DMS 273 (cell line): ENCODE results near the gene DMGDH.

Source experiments
- DNase-seq: peaks from one replicate; lab custom pipeline; 2025; ENCODE audit not compliant: unreplicated experiment; lab: John Stamatoyannopoulos, UW

Gene DMGDH

DNA sequence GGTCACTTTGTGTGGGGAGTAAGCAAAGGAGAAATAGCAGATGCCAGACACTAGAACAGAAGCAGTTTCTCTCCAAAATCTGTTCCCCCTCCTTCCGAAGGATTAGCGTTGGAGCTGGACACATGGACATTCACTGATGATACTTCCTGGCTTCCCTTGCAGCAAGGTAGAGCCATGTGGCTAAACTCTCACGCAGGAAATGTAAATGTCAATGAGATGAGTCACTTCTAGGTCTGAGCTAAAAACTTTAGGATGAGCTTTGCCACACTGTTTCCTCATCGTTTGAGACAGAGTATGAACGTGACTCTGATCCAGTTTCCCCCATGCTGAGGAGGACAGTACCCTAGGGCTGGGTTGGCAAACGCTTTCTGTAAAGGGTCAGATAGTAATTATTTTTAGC, 5.2 kb upstream of the DMGDH start:
- DNase-seq, result no peak

DNA sequence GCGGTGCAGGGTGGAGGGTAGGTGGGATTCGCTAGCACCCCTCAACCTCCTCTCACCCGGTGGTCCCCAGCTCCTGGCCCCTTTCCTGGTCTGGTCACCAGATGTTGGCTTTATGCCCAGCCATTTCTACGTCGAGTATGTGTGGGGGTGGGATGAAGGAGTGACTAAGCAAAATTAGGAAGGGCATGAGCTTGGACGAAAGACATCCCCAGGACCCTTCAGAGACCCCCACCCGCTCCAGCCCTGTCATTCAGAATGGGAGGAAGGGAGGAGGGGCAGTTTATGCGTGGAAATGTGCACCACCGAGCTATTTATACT, 835 bp upstream of the DMGDH start:
- DNase-seq, result no peak

DNA sequence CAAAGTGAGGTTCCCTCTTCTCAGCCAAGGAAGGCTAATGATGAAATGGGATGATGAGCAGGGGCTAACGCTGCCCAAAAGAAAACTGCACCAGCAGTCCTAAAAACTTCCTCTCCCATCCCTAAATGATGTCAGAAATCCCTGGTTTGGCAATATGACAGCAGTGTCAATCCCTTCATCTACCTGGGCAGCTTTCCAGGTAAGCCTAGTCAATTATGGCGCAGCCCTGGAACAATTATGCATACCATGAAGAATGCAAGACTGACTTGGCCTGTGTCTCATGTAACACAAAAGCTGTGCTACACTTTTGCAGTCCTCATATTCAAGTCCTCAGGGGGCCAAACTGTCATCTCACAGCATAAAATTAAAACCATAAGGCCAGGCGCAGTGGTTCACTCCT, 7.0 kb downstream of the DMGDH start:
- DNase-seq, result no peak

DNA sequence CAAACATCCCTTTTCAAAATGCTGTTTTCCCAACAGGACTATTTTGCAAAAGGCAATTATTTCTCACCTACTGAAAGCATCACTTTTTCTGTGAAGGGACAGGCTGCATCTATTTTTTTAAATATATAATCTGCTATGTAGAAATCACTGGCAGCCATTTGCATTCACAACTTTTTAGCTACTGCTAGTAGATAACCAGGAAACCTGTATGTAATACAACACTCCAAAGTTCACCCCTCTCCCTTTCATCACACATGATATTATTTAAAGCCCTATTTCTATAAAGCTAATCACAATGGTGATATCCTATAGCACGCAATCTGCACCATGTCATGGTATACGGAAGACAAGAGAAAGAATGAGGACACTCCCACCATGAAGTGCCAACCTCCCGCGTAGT, 9.8 kb downstream of the DMGDH start:
- no peak for DNase-seq

DNA sequence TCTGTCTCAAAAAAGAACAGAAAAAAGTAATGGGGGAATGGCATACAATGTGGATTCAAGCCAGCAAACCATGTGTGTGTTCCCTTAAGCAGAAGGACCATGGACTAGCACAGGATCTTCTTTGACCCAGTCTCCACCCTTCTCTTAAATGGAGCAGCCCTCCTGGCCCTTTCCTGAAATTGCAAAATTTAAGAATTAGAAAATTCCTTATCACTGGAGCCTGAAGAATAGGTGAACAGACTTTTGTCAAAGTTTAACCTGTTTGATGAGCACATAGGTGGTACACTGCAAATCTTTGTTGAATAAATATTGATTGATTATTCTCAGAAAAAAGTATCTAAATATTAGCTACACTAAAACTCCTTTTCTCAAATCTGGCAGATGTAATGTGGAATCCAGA, 12.6 kb downstream of the DMGDH start:
- DNase-seq, result no peak

DNA sequence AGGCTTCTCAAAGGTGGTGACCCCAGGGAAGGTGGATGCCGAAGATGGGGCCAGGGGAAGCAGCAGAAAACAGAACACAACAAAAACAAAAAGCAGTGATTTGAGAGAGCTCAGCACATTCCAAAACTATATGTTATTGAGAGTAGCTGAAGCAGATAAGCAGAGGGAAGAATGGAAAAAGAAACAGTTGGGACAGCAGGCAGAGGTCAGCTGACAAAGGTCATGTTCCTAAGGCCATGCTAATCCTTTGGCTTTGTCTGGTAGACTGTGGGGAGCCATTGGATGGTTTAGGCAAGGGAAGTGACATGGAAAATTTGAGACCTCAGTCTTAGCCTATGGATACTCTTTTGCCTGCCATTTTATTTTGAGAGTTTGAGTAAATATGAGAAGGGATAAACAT, 14.5 kb downstream of the DMGDH start:
- no peak for DNase-seq

DNA sequence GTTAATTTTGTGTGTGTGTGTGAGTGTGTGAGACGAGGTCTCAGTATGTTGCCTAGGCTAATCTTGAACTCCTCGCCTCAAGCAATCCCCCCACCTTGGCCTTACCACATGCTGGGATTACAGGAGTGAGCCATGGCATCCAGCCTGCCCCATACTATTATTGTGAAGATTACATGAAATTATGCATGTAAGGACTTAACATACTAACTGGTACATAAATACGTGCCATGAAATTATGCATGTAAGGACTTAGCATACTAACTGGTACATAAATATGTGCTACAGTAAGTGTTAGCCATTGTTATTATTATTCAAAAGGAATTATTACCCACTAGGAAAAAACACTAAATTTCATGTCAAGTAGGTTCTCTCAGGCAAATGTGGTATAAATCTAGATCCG, 16.2 kb downstream of the DMGDH start:
- no peak for DNase-seq

DNA sequence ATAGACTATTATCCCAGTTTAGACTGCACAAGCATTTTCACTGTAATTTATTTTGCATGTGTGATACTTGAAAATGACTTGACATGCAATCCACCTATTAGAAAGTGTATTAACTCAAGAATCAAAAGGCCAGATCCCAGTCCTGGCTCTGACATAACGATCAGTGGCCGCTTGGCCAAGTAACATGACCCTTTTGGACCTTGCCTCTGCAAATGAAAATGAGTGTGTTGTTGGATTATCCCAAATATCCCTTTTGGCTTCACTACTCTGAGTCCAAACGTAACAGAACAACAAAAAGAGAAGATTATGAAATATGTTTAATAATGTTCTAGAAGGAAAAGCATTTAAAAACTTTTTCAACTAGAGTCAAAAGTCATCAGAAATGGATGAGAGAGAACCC, 19.0 kb downstream of the DMGDH start:
- no peak for DNase-seq

DNA sequence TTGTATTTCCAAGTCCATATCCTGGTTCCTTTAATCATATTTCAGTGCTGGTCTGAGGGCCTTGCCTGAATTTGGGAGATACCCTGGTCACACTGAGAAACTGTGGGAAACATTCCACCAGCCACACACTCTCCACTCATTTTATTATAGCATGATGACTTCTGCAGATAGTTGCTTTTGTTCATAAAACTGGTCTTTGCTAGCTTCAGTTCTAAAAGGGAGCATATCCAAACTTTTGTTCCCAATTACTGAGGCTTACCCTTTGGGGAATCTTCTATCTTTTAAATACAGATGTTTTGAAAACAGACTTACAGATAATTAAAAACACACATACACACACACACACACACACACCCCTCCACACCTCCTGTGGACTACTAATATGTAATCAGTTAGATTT, 21.0 kb downstream of the DMGDH start:
- no peak for DNase-seq

DNA sequence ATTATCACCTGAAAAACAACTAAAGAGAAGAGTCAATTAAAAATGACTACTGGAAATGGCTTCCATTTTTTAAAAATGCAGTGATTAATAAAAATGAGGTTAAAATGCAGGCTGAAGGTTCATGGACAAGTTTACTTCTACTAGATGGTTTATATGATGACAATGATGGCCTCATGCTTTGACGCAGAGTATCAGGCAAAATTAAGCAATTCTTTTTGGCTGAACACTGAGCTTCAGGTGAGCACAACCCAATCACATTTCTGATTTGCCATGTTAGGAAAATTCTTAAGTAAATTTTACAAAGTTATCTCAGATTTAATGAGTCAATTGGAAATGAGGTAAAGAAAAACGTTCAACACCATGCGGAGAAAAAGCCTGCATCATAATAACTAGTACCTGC, 22.3 kb downstream of the DMGDH start:
- DNase-seq, result no peak

DNA sequence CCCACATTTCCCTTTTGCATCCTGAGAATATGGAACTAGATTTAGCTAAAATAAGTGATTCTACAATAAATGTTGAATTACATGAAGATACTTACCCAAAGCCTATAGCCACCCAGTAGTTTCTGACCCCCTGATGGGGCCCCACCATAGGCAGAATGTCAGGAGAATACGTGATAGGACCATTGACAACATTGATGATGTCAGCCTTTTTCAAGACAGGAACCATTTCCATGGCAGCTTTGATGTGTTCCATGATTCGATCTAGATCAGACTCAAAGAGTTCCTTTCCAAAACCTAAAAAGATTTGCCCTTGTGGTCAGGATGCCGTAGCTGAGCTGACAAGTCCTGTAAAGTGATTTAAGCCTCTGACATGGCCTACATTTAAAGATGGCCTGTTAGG, 27.3 kb downstream of the DMGDH start:
- no peak for DNase-seq

DNA sequence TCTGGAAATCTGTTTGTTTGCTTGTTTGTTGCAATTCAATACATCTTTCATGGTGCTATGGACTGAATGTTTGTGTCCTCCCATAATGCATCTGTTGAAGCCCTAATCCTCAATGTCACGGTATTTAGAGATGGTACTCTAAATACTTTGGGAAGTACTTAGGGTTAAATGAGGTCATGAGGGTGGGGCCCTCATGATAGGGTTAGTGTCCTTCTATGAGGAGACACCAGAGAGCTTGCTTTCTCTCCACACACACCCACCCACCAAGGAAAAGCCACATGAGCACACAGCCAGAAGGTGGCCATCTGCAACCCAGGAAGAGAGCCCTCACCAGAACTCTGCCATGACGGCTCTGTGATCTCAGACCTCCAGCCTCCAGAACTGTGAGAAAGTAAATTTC, 32.7 kb downstream of the DMGDH start:
- no peak for DNase-seq

DNA sequence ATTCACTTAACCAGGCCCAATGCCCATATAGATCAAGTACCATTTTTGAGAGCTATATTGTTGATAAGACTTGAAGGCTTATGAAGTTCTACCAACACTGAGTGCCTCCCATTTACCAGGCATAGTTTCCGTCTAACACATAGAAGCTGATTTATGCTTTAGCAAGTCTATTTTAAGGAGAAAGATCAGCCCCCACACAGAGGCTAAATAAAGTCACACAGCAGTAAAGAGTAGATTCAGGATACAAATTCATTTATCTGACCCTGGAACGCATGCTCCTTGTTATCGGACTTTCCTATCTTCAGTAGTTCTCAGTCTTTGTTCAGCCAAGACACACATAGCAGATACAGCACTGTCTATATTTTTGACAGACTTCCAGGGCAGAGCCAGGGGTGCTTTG, 34.2 kb downstream of the DMGDH start:
- DNase-seq, result no peak

DNA sequence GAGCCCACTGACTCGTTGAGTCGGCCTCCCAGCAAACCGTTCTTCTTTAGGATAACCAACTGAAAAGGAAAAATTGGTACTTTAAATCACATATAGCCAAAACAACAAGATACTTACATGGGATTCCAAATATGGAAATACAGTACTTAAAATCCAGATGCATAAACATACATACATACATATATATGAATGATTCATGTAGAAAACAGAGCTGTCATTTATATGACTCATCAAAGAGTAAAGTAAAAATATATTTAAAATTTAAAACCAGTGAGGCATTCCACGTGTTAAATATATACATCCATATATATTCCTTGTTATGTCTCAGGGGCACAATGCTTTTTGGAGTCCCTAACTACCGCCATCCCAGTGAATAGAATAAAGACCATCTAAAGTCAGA, 36.7 kb downstream of the DMGDH start:
- DNase-seq, result no peak

DNA sequence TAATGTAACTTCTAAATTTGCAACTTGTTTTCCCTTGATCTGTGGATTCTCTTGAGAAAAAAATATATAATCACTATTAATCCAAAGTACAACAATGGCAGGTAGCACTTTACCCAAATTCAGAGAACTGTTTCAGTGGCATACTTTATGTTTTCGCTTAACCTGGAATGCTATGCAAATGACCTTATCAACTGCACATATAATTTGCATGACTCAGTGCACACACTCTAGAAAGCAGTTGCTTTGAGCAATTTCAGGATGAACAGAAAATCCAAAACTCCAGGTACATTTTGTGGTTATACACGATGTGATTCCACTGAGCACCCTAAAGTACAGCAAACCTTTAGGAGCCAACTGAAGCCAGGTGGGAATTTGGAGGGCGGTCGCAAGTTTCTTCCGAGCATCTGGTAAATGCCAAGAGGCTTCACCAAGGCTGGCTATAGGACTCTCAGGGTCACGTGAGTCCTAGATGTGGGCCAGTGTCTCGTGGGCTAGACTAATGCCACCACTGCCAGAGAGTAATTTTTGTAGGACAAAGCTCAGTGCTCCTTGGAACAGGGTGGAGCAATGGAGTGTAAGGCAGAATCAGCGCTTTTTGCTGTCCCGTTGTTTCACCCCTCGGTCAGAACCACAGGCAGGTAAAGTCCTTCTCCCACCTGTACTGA, 37.3 kb downstream of the DMGDH start:
- DNase-seq, result no peak

DNA sequence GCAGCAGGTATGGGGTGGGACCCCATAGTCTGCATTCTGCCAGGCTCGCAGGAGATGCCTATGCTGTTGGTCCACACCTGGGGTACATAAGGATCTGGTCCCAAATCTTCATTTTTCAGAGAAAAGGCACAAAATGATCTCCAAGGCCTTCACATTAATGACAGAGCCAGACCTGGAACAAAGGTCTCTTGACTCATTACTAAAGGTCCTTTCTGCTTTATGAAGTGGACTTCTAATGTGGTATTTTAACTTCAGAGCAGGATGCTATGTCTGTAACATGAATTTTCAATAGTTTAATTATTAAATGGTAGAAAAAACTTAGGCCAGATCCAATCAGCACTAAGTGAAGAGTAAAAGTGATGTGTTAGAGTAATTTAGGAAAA, 38.0 kb downstream of the DMGDH start:
- DNase-seq, result no peak

DNA sequence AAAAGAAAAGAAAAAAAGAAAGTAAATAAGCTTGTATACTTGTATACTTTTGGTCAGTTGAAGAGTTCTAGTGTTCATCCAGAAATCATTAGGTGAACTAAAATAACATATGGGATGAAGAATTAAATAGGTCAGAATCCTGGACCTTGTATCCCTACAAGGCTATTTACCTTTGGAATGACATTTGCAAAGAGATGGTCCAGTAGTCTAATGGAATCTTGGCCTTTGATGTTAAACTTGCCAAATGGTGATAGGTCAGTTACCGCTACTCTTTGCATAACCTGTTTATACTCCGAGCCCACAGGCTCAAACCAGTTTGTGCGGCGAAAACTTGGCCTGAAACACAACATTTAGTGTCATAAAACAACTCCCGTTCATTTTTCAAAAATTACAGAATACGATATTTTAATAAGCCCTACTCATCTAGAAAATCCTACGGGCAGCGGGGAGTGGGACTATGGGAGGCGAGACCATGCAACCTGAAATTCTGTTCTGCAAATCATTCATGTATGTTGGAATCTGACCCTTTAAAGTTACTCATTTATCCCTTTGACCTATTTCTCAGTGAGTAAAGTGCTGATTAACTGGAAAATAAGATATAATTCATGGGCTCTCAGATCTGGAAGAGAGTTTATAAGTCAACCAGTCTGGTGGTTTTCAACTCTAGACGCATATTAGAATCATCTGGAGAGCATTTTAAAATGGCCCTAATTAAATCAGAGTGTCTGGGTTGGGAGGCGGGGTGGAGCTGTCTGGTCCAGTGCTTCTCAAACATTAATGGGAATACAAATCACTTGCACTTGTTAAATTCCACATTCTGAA, 38.6 kb downstream of the DMGDH start:
- DNase-seq, result no peak

DNA sequence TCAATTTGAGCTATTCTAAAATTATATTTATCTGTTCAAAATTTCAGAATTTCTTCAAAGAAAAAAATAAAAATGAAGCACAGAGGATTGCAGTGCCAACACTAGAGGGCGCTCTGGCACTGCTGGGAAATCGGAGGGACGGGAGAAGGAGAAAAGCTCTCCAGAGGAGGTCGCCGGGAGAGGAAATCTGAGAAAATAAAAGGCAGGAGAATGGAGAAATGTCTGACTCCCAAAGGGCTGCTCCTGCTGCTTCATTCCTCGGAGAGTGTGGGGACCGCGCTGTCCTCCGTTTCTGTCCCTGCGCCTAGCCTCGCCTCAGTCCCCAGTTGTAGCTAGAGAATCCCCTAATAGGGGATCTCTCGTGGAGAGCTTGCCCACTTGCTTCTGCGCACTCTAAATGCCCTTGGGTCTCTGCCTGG, 44.4 kb downstream of the DMGDH start:
- peak; percentile 88 for DNase-seq

DNA sequence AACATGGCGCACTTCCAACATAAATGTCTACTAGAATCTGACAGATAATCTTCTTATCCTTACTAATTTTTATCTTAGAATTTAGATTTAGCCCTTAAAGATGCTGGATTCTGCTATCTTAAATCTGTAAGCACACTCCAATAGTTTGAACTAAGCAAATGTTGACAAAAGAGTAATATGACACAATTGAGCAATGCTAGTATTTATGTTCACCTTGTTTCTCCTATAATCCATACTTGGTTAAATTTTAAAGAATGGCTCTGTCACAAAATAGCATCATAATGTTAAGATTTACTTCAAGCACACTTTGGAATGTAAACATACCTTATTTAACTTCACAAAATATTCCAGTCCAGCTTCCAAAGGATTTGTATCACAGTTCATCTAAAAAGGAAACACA, 45.5 kb downstream of the DMGDH start:
- no peak for DNase-seq

DNA sequence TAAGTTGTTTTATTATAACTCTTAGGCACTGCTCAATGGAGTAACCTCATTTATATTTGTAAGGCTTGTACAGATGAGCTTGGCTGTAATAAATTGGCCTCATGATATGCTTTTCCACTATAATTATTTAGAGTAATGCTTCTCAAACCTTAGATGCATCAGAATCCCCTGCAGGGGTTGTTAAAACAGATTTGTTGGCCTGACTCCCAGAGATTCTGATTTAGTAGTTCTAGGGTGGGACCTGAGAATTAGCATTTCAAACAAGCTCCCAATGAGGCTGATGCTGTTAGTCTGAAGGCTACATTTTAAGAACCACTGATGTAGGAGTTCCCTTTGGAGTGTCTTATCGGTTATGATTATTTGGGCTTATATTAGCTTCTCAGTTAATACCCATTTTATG, 46.1 kb downstream of the DMGDH start:
- DNase-seq, result peak; percentile 75

DNA sequence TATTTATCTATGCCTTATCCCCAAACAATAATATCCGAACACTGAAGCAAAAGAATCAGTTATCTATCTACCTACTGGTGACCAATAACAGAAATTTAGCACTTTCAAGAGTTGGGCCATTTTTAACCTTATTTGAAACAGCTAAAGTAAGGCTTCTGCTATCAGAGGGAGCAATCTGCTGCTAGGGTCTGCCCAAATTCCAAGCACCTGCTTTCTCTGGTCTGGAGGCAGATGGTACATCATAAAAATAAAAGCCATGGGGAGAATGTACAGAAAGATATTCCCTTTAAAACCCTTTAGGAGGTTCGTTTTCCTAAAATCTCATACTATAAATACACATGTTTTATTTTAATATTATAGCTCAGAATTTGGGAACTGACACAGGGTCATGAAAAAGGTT, 46.7 kb downstream of the DMGDH start:
- DNase-seq, result peak; percentile 68

DNA sequence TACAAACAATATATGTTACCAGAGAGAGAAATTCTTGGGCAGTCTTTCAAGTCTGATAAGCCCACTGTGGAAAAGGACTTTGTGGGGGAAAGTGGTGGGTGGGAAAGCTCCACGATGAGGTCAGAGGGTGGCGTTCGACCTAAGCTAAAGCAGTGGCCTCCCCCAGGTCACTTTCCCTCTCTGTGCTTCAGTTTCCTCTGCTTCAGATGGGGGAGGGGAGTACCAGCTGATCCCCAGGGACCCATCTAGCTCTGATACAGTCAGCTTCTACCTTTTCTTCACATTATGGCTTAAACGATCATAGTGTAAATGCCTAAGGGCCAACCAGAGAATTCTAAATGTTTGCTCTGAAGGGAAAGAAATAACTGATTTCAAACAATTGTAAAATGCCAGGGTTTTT, 47.7 kb downstream of the DMGDH start:
- peak; percentile 58 for DNase-seq
